ENCODE measurements around the gene CENPN. TPM values are rescaled to one million over a fixed set of nuclear protein-coding genes. Genes with fewer than 3 reads are reported as not detected.
A peak's percentile ranks its signal among the peaks of the same experiment; 100 is the strongest.

The CENPN gene
- total RNA-seq, 4 donors from 2014 or later = 5.8 to 9.6 (median 6.6) TPM

- Histone ChIP-seq H3K4me3 (no peak overlapping the region), H3K36me3 (no peaks in the 10 kb centered on the region), H3K9me3 (no peaks in the 10 kb centered on the region), H3K27ac (replicated peaks in 1 of 4) (no peak overlapping the region), H3K27me3 (no peaks in the 10 kb centered on the region), H3K4me1 (peaks cover 23 to 27% (median 27%) of the 10 kb centered on the region in 4 donors)
- no peak for TF ChIP-seq POLR2AphosphoS5 (IDR thresholded peaks at IDR 0.05)
- no peak for TF ChIP-seq POLR2A (IDR thresholded peaks at IDR 0.05; ENCODE audit: low read depth)
- no peak for TF ChIP-seq CTCF (IDR thresholded peaks at IDR 0.05)
- no peak for TF ChIP-seq EP300 (IDR thresholded peaks at IDR 0.05)
- no peak for DNase-seq (ENCODE audit: extremely low spot score)
- WGBS = 96% methylated on average over 3 of the region's 3 CpGs
- intact Hi-C loops (cut with DNase I) = loop anchor here (10.0 kb wide), 1 partner anchor 74 kb away; the partner anchor contains the start of gene C16orf46
Measured at GRCh38 chr16:81000873-81001272, 6.1 kb upstream of the CENPN start.

- 91% methylated on average over 5 of the region's 5 CpGs for WGBS
- H3K36me3 ChIP-seq = no peaks in the 10 kb centered on the region
- no peaks in the 10 kb centered on the region for H3K9me3 ChIP-seq
- TF ChIP-seq EP300 (IDR thresholded peaks at IDR 0.05) (no peak), CTCF (IDR thresholded peaks at IDR 0.05) (no peak), POLR2AphosphoS5 (IDR thresholded peaks at IDR 0.05) (no peak), POLR2A (IDR thresholded peaks at IDR 0.05; ENCODE audit: low read depth) (no peak)
- DNase-seq (ENCODE audit: extremely low spot score) = no peak
- intact Hi-C loops (cut with DNase I) = loop anchor here (10.0 kb wide), 1 partner anchor 73 kb away; the partner anchor contains the start of gene C16orf46
- H3K4me3 ChIP-seq = no peak overlapping the region
- H3K4me1 ChIP-seq = peaks cover 25 to 30% (median 29%) of the 10 kb centered on the region in 4 donors
- no peaks in the 10 kb centered on the region for H3K27me3 ChIP-seq
- no peak overlapping the region for H3K27ac ChIP-seq (replicated peaks in 1 of 4)
Measured at GRCh38 chr16:81001330-81001729, 5.7 kb upstream of the CENPN start.

GRCh38 chr16:81003064-81003463, 4.0 kb upstream of the CENPN start:
- WGBS = 74% methylated on average over 4 of the region's 4 CpGs
- H3K4me1 ChIP-seq = peaks cover 23 to 34% (median 30%) of the 10 kb centered on the region in 4 donors
- intact Hi-C loops (cut with DNase I) = loop anchor here (10.0 kb wide), 1 partner anchor 72 kb away; the partner anchor contains the start of gene C16orf46
- H3K4me3 ChIP-seq = no peak overlapping the region
- no peak for DNase-seq (ENCODE audit: extremely low spot score)
- no peak for TF ChIP-seq EP300 (IDR thresholded peaks at IDR 0.05)
- TF ChIP-seq CTCF (IDR thresholded peaks at IDR 0.05) = no peak
- no peak for TF ChIP-seq POLR2AphosphoS5 (IDR thresholded peaks at IDR 0.05)
- no peak for TF ChIP-seq POLR2A (IDR thresholded peaks at IDR 0.05; ENCODE audit: low read depth)
- no peaks in the 10 kb centered on the region for H3K36me3 ChIP-seq
- no peaks in the 10 kb centered on the region for H3K27me3 ChIP-seq
- H3K27ac ChIP-seq (replicated peaks in 1 of 4) = no peak overlapping the region
- H3K9me3 ChIP-seq = no peaks in the 10 kb centered on the region

GRCh38 chr16:81003610-81004460, 3.2 kb upstream of the CENPN start:
- Histone ChIP-seq H3K9me3 (no peaks in the 10 kb centered on the region), H3K4me1 (peaks cover 25 to 39% (median 34%) of the 10 kb centered on the region in 4 donors), H3K27me3 (no peaks in the 10 kb centered on the region), H3K36me3 (no peaks in the 10 kb centered on the region), H3K4me3 (peak overlapping the region; percentile 31 to 100 (median 85)), H3K27ac (replicated peaks in 1 of 4) (peak overlapping the region; percentile 28 to 54 (median 36))
- WGBS = 68% methylated on average over 11 of the region's 11 CpGs
- no peak for TF ChIP-seq POLR2AphosphoS5 (IDR thresholded peaks at IDR 0.05)
- no peak for TF ChIP-seq POLR2A (IDR thresholded peaks at IDR 0.05; ENCODE audit: low read depth)
- no peak for TF ChIP-seq EP300 (IDR thresholded peaks at IDR 0.05)
- no peak for TF ChIP-seq CTCF (IDR thresholded peaks at IDR 0.05)
- intact Hi-C loops (cut with DNase I) = loop anchor here (10.0 kb wide), 1 partner anchor 71 kb away; the partner anchor contains the start of gene C16orf46
- no peak for DNase-seq (ENCODE audit: extremely low spot score)

All from esophagus muscularis mucosa (tissue), 4 donors.